ENCODE data around the gene FHIT. TPM values are rescaled to one million over a fixed set of nuclear protein-coding genes. Genes with fewer than 3 reads are reported as not detected.

FHIT gene
- total RNA-seq, 2 experiments from 2014 or later: 86.0 to 90.6 TPM

DNA sequence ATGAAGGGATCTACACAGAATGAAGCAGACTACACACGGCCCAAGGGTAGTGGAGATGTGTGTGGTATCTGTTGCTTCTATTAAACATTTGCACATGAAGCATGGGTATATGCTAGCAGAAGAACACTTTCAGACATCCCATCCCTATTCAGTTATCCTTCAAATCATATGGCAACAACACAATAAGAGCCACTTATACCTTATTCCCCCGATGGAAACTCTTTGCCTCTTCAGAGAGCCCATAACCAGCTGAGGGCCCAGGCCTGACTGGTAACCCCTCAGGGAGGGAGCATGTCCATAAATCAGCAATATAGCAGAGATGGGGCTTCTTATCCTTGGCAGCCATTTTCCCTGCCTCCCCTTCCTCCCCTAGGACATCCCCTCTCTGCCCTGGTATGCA lies 210.6 kb downstream of the FHIT start:
- ChIA-PET CTCF (no interaction called here), POLR2A (no interaction called here)
- Mint-ChIP-seq H3K27ac (no peak overlapping the region), H3K4me1 (ENCODE audit: low read depth) (no peaks in the 10 kb centered on the region), H3K9me3 (peaks cover 3% of the 10 kb centered on the region), H3K27me3 (no peaks in the 10 kb centered on the region), H3K36me3 (ENCODE audit: low read depth) (peaks cover 29% of the 10 kb centered on the region), H3K4me3 (no peak overlapping the region)
- TF ChIP-seq, protein P1, sequence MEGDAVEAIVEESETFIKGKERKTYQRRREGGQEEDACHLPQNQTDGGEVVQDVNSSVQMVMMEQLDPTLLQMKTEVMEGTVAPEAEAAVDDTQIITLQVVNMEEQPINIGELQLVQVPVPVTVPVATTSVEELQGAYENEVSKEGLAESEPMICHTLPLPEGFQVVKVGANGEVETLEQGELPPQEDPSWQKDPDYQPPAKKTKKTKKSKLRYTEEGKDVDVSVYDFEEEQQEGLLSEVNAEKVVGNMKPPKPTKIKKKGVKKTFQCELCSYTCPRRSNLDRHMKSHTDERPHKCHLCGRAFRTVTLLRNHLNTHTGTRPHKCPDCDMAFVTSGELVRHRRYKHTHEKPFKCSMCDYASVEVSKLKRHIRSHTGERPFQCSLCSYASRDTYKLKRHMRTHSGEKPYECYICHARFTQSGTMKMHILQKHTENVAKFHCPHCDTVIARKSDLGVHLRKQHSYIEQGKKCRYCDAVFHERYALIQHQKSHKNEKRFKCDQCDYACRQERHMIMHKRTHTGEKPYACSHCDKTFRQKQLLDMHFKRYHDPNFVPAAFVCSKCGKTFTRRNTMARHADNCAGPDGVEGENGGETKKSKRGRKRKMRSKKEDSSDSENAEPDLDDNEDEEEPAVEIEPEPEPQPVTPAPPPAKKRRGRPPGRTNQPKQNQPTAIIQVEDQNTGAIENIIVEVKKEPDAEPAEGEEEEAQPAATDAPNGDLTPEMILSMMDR (IDR thresholded peaks at IDR 0.05): no peak
- intact Hi-C loops (cut with DNase I, micrococcal nuclease): no loop called here
- Histone ChIP-seq H3K36me3 (ENCODE audit: insufficient read depth, low read length) (no peaks in the 10 kb centered on the region), H3K9me3 (ENCODE audit: control insufficient read depth in 1 of 2, insufficient read depth in 1 of 2, low read length in 2 of 2) (peaks cover 0 to 28% of the 10 kb centered on the region in 2 experiments), H3K27ac (ENCODE audit: low read depth in 1 of 2, low read length in 2 of 2) (no peak overlapping the region), H3K4me1 (ENCODE audit: insufficient read depth, low read length) (no peaks in the 10 kb centered on the region), H3K4me3 (ENCODE audit: low read length) (no peak overlapping the region), H3K27me3 (ENCODE audit: control insufficient read depth in 1 of 2, insufficient read depth in 2 of 2, low read length in 2 of 2) (no peaks in the 10 kb centered on the region)
- ATAC-seq (ENCODE audit: poor library complexity) (no peak), DNase-seq (no peak)

DNA sequence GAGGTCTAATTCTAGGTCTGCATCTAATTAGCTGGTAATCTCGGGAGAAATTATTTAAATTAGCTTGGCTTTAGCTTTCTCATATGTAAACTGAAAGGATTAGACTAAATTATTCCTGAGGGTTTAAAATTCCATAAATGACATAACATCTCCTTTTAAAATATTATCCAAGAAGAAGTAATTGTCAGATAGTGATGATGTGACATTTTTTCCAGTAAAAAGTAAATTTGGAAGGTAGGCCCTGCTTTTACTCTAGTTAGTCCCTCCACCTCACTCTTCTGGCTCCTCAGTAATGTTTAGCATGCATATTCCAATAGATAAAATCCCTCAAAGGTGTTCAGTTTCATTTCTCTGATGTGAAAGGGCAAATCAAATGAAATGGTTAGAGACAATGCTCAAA lies 215.7 kb downstream of the FHIT start:
- ChIA-PET CTCF (no interaction called here), POLR2A (no interaction called here)
- TF ChIP-seq, protein P1 (IDR thresholded peaks at IDR 0.05): no peak
- no peak for ATAC-seq (ENCODE audit: poor library complexity)
- H3K4me1 Mint-ChIP-seq (ENCODE audit: low read depth): no peaks in the 10 kb centered on the region
- H3K4me1 ChIP-seq (ENCODE audit: insufficient read depth, low read length): no peaks in the 10 kb centered on the region
- H3K9me3 Mint-ChIP-seq: peaks cover 11% of the 10 kb centered on the region
- no peaks in the 10 kb centered on the region for H3K27me3 ChIP-seq (ENCODE audit: control insufficient read depth in 1 of 2, insufficient read depth in 2 of 2, low read length in 2 of 2)
- H3K27me3 Mint-ChIP-seq: no peaks in the 10 kb centered on the region
- DNase-seq: no peak
- H3K27ac ChIP-seq (ENCODE audit: low read depth in 1 of 2, low read length in 2 of 2): no peak overlapping the region
- H3K36me3 Mint-ChIP-seq (ENCODE audit: low read depth): peaks cover 24% of the 10 kb centered on the region
- peaks cover 0 to 10% of the 10 kb centered on the region in 2 experiments for H3K9me3 ChIP-seq (ENCODE audit: control insufficient read depth in 1 of 2, insufficient read depth in 1 of 2, low read length in 2 of 2)
- intact Hi-C loops (cut with DNase I, micrococcal nuclease): no loop called here
- no peak overlapping the region for H3K4me3 ChIP-seq (ENCODE audit: low read length)
- H3K4me3 Mint-ChIP-seq: no peak overlapping the region
- no peak overlapping the region for H3K27ac Mint-ChIP-seq
- no peaks in the 10 kb centered on the region for H3K36me3 ChIP-seq (ENCODE audit: insufficient read depth, low read length)

DNA sequence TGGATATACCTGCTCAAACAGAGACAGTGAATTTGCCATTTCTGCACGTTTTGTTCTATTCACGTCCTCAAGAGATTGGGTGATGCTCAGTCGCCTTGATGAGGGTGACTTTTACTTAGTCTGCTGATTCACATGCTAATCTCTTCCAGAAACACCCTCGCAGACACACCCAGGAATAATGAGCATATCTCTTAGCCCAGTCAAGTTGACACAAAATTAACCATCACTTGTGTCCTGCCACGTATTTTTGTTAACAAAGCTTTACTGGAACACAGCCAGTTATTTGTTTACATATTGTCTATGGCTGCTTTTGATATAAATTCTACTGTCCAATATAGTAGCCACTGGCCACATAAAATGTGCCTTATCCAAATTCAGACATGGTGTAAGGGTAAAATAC lies 218.3 kb downstream of the FHIT start:
- Histone ChIP-seq H3K4me1 (ENCODE audit: insufficient read depth, low read length) (no peaks in the 10 kb centered on the region), H3K36me3 (ENCODE audit: insufficient read depth, low read length) (no peaks in the 10 kb centered on the region), H3K27ac (ENCODE audit: low read depth in 1 of 2, low read length in 2 of 2) (no peak overlapping the region), H3K9me3 (ENCODE audit: control insufficient read depth in 1 of 2, insufficient read depth in 1 of 2, low read length in 2 of 2) (peaks cover 0 to 11% of the 10 kb centered on the region in 2 experiments), H3K27me3 (ENCODE audit: control insufficient read depth in 1 of 2, insufficient read depth in 2 of 2, low read length in 2 of 2) (no peaks in the 10 kb centered on the region), H3K4me3 (ENCODE audit: low read length) (no peak overlapping the region)
- TF ChIP-seq, protein P1 (IDR thresholded peaks at IDR 0.05): no peak
- H3K9me3 Mint-ChIP-seq: peaks cover 8% of the 10 kb centered on the region
- CTCF ChIA-PET: no interaction called here
- DNase-seq (no peak), ATAC-seq (ENCODE audit: poor library complexity) (no peak)
- H3K4me3 Mint-ChIP-seq: no peak overlapping the region
- H3K27ac Mint-ChIP-seq: no peak overlapping the region
- H3K36me3 Mint-ChIP-seq (ENCODE audit: low read depth): peaks cover 1% of the 10 kb centered on the region
- no peaks in the 10 kb centered on the region for H3K4me1 Mint-ChIP-seq (ENCODE audit: low read depth)
- intact Hi-C loops (cut with DNase I, micrococcal nuclease): no loop called here
- POLR2A ChIA-PET: no interaction called here
- no peaks in the 10 kb centered on the region for H3K27me3 Mint-ChIP-seq

Data from CD4-positive, alpha-beta T cell (primary cell).